ENCODE measurements around the gene FHAD1.

The FHAD1 gene

GRCh38 chr1:15257309-15257708 is 10.3 kb downstream of the FHAD1 start:
- Histone ChIP-seq H3K27ac (no peak overlapping the region), H2AFZ (no peak overlapping the region), H3K36me3 (ENCODE audit: control insufficient read depth, insufficient read depth, low read length) (no peaks in the 10 kb centered on the region), H3K9ac (no peak overlapping the region), H3K4me2 (ENCODE audit: low read length) (no peak overlapping the region), H3K4me3 (ENCODE audit: low read depth, low read length) (no peak overlapping the region), H3K9me3 (ENCODE audit: control insufficient read depth, low read length) (no peaks in the 10 kb centered on the region), H3K27me3 (ENCODE audit: control insufficient read depth, insufficient read depth, low read length) (no peaks in the 10 kb centered on the region), H3K79me2 (no peaks in the 10 kb centered on the region), H3K4me1 (no peaks in the 10 kb centered on the region)
- TF ChIP-seq, protein P1, sequence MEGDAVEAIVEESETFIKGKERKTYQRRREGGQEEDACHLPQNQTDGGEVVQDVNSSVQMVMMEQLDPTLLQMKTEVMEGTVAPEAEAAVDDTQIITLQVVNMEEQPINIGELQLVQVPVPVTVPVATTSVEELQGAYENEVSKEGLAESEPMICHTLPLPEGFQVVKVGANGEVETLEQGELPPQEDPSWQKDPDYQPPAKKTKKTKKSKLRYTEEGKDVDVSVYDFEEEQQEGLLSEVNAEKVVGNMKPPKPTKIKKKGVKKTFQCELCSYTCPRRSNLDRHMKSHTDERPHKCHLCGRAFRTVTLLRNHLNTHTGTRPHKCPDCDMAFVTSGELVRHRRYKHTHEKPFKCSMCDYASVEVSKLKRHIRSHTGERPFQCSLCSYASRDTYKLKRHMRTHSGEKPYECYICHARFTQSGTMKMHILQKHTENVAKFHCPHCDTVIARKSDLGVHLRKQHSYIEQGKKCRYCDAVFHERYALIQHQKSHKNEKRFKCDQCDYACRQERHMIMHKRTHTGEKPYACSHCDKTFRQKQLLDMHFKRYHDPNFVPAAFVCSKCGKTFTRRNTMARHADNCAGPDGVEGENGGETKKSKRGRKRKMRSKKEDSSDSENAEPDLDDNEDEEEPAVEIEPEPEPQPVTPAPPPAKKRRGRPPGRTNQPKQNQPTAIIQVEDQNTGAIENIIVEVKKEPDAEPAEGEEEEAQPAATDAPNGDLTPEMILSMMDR (IDR thresholded peaks at IDR 0.05), result no peak

GRCh38 chr1:15258833-15259621 is 12.0 kb downstream of the FHAD1 start:
- no peaks in the 10 kb centered on the region for H3K9me3 ChIP-seq (ENCODE audit: control insufficient read depth, low read length)
- no peak overlapping the region for H3K4me3 ChIP-seq (ENCODE audit: low read depth, low read length)
- no peak overlapping the region for H3K27ac ChIP-seq
- H3K4me1 ChIP-seq, result no peaks in the 10 kb centered on the region
- TF ChIP-seq, protein P1 (IDR thresholded peaks at IDR 0.05), result no peak
- no peaks in the 10 kb centered on the region for H3K27me3 ChIP-seq (ENCODE audit: control insufficient read depth, insufficient read depth, low read length)
- no peak overlapping the region for H2AFZ ChIP-seq
- H3K4me2 ChIP-seq (ENCODE audit: low read length), result no peak overlapping the region
- H3K9ac ChIP-seq, result no peak overlapping the region
- no peaks in the 10 kb centered on the region for H3K36me3 ChIP-seq (ENCODE audit: control insufficient read depth, insufficient read depth, low read length)
- H3K79me2 ChIP-seq, result no peaks in the 10 kb centered on the region

DNA sequence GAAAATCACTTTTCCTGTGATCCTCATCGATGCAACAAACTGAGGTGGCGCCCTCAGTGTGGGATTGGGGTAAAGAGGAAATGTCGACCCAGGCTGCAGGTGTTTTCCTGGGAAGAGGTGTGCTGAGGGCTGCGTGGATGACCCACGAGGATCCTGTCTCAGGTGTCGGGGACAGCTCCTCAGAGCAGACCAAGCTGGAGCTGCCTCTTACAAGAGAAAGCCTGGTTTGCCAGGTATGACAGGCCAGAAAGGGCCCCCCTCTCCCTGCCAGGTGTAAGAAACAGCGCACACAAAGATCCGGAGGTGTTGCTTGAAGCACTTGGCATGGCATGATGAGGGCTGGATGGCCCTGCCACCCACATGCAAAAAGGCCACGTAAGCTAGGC is 12.6 kb downstream of the FHAD1 start:
- Histone ChIP-seq H3K4me2 (ENCODE audit: low read length) (no peak overlapping the region), H3K4me3 (ENCODE audit: low read depth, low read length) (no peak overlapping the region), H2AFZ (no peak overlapping the region), H3K9me3 (ENCODE audit: control insufficient read depth, low read length) (no peaks in the 10 kb centered on the region), H3K27me3 (ENCODE audit: control insufficient read depth, insufficient read depth, low read length) (no peaks in the 10 kb centered on the region), H3K36me3 (ENCODE audit: control insufficient read depth, insufficient read depth, low read length) (no peaks in the 10 kb centered on the region), H3K79me2 (no peaks in the 10 kb centered on the region), H3K4me1 (no peaks in the 10 kb centered on the region), H3K27ac (no peak overlapping the region), H3K9ac (no peak overlapping the region)
- TF ChIP-seq, protein P1 (IDR thresholded peaks at IDR 0.05), result no peak

- H3K79me2 ChIP-seq, result no peaks in the 10 kb centered on the region
- H2AFZ ChIP-seq, result no peak overlapping the region
- no peak overlapping the region for H3K4me2 ChIP-seq (ENCODE audit: low read length)
- no peaks in the 10 kb centered on the region for H3K4me1 ChIP-seq
- H3K27ac ChIP-seq, result no peak overlapping the region
- TF ChIP-seq, protein P1 (IDR thresholded peaks at IDR 0.05), result no peak
- H3K36me3 ChIP-seq (ENCODE audit: control insufficient read depth, insufficient read depth, low read length), result no peaks in the 10 kb centered on the region
- H3K27me3 ChIP-seq (ENCODE audit: control insufficient read depth, insufficient read depth, low read length), result no peaks in the 10 kb centered on the region
- no peak overlapping the region for H3K4me3 ChIP-seq (ENCODE audit: low read depth, low read length)
- no peak overlapping the region for H3K9ac ChIP-seq
- H3K9me3 ChIP-seq (ENCODE audit: control insufficient read depth, low read length), result no peaks in the 10 kb centered on the region
These were observed 13.6 kb downstream of the FHAD1 start for GRCh38 chr1:15260418-15261154.

All from parathyroid adenoma (tissue), 2 donors.